Ascending aorta (tissue), 2 donors: ENCODE results near the gene OR1K1. TPM values are rescaled to one million over a fixed set of nuclear protein-coding genes. Genes with fewer than 3 reads are reported as not detected.

Experiments used
- DNase-seq, 2 donors: peaks; one replicate each; pipeline ENCODE4 v3.0.0-alpha.2; 2019; ENCODE audit warnings: low spot score in 2 of 2
- H3K27ac ChIP-seq, 2 donors: fragments of 200-600 bp; sonication (generic); one replicate each; pipeline ENCODE4 v1.5.1; 2016 to 2017; ENCODE audit warnings: mild to moderate bottlenecking in 1 of 2
- H3K27me3 ChIP-seq: fragments of 200-600 bp; sonication (generic); one replicate; pipeline ENCODE4 v1.5.1; 2017
- H3K36me3 ChIP-seq, 2 donors: fragments of 200-600 bp; sonication (generic); one replicate each; pipeline ENCODE4 v1.5.1; 2016
- H3K4me1 ChIP-seq, 2 donors: fragments of 200-600 bp; sonication (generic); one replicate each; pipeline ENCODE4 v1.5.1; 2016 to 2017; ENCODE audit warnings: mild to moderate bottlenecking in 1 of 2
- H3K4me3 ChIP-seq, 2 donors: fragments of 200-600 bp; sonication (generic); one replicate each; pipeline ENCODE4 v1.5.1; 2016 to 2017; ENCODE audit warnings: mild to moderate bottlenecking in 1 of 2
- H3K9me3 ChIP-seq, 2 donors: fragments of 200-600 bp; sonication (generic); one replicate each; pipeline ENCODE4 v1.5.1; 2016
- intact Hi-C: fragments of 100-400 bp; cut with DNase I; formaldehyde crosslinking; loops from one replicate; pipeline ENCODE4 v1.15.1; 2023
- total RNA-seq: library from RNA; depleted of rRNA; stranded (reverse); fragments of >200 nt; gene quantifications from one replicate; pipeline ENCODE4 v1.1.0, GENCODE V29; 2016
- TF ChIP-seq, protein P1 (sequence below), 3 experiments: fragments of 200-600 bp in 2 of 3; fragments of 450-650 bp in 1 of 3; sonication (generic) in 2 of 3; IDR thresholded peaks; one replicate each; pipeline ENCODE4 v1.5.1; 2016 to 2019; ENCODE audit warnings: antibody characterized with exemption in 3 of 3, mild to moderate bottlenecking in 1 of 3, moderate library complexity in 1 of 3

OR1K1 gene
- total RNA-seq, 1 donor from 2014 or later: not detected

DNA sequence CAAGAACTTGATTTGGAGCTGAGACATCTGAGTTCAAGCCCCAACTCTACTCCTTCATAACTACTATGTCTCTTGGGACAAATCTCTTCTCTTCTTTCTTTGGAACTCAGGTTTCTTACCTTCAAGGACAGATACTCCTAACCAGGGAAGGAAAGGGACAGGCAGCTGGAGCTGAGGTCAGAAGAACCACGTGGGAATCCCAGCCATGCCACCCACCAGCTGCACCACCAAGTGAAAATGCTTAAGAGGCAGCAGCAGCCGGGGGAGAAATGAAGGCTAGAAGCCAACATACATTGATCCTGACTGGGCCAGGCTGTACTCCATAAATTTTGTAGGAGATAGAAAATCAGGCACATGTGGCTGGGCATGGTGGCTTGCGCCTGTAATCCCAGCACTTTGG, 20.7 kb upstream of the OR1K1 start:
- DNase-seq: no peak
- H3K27me3 ChIP-seq: no peaks in the 10 kb centered on the region
- H3K9me3 ChIP-seq: no peaks in the 10 kb centered on the region
- intact Hi-C loops: no loop called here
- H3K4me3 ChIP-seq: no peak overlapping the region
- no peak overlapping the region for H3K27ac ChIP-seq
- H3K36me3 ChIP-seq: no peaks in the 10 kb centered on the region
- TF ChIP-seq, protein P1, sequence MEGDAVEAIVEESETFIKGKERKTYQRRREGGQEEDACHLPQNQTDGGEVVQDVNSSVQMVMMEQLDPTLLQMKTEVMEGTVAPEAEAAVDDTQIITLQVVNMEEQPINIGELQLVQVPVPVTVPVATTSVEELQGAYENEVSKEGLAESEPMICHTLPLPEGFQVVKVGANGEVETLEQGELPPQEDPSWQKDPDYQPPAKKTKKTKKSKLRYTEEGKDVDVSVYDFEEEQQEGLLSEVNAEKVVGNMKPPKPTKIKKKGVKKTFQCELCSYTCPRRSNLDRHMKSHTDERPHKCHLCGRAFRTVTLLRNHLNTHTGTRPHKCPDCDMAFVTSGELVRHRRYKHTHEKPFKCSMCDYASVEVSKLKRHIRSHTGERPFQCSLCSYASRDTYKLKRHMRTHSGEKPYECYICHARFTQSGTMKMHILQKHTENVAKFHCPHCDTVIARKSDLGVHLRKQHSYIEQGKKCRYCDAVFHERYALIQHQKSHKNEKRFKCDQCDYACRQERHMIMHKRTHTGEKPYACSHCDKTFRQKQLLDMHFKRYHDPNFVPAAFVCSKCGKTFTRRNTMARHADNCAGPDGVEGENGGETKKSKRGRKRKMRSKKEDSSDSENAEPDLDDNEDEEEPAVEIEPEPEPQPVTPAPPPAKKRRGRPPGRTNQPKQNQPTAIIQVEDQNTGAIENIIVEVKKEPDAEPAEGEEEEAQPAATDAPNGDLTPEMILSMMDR (IDR thresholded peaks at IDR 0.05): no peak
- H3K4me1 ChIP-seq: no peaks in the 10 kb centered on the region

DNA sequence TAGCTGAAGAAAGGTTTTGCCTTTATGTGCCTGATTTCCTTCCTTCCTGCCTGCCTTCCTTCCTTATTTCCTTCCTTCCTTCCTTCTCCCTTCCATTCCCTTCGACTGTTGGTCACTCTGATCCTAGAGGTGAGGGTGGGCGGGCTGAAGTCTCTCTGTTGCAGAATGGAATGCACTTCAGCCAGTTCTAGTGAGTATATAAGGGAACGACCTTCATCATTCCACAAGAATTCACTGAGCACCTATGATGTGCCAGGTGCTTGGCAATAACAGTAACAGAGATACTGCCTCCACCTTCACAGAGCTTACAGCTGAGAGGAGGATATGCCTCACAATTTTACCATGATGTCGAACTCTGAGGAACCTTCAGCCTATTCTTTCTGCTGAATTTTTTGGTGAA, 19.9 kb upstream of the OR1K1 start:
- Histone ChIP-seq H3K27me3 (no peaks in the 10 kb centered on the region), H3K27ac (no peak overlapping the region), H3K4me1 (no peaks in the 10 kb centered on the region), H3K9me3 (no peaks in the 10 kb centered on the region), H3K4me3 (no peak overlapping the region), H3K36me3 (no peaks in the 10 kb centered on the region)
- intact Hi-C loops: no loop called here
- no peak for DNase-seq
- TF ChIP-seq, protein P1 (IDR thresholded peaks at IDR 0.05): no peak

DNA sequence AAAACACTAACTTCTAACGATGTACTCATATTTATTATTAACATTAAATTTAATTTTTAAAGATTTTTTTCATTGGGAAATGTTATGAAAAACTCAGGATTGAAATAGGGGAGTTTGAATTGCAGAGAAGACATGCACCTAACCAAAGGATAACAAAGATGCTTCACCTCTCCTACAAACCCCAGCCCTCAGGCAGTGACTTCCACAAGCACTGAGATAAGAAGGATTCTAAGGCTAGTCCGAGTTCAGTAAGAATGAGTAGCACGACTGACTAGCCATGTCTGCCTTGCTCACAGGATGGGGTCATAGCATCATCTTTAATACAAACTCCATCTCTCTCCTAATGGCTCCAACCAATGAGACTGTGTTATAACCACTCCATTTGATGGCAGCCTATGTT, 18.3 kb upstream of the OR1K1 start:
- Histone ChIP-seq H3K4me3 (no peak overlapping the region), H3K27ac (no peak overlapping the region), H3K9me3 (no peaks in the 10 kb centered on the region), H3K27me3 (no peaks in the 10 kb centered on the region), H3K4me1 (no peaks in the 10 kb centered on the region), H3K36me3 (no peaks in the 10 kb centered on the region)
- TF ChIP-seq, protein P1 (IDR thresholded peaks at IDR 0.05): no peak
- DNase-seq: no peak
- intact Hi-C loops: no loop called here

DNA sequence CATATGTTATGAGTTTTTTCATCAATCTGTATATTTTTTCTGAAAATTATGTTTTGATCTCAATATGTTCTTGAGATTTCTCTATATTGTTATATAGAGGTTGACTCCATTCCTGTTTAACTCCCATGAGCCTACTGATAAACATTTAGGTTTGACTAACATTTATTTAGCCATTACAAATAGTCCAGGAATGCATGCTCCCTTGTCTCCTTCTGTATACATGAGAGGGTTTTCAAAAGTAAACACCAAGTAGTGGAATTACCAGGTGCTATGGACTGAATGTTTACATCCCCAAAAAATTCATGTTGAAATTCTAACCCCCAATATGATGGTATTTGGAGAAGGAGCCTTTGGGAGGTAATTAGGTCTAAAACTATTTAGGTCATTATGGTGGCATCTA, 14.7 kb upstream of the OR1K1 start:
- no peaks in the 10 kb centered on the region for H3K27me3 ChIP-seq
- H3K9me3 ChIP-seq: no peaks in the 10 kb centered on the region
- TF ChIP-seq, protein P1 (IDR thresholded peaks at IDR 0.05): no peak
- H3K4me3 ChIP-seq: no peak overlapping the region
- intact Hi-C loops: no loop called here
- H3K36me3 ChIP-seq: no peaks in the 10 kb centered on the region
- no peaks in the 10 kb centered on the region for H3K4me1 ChIP-seq
- DNase-seq: no peak
- H3K27ac ChIP-seq: no peak overlapping the region

DNA sequence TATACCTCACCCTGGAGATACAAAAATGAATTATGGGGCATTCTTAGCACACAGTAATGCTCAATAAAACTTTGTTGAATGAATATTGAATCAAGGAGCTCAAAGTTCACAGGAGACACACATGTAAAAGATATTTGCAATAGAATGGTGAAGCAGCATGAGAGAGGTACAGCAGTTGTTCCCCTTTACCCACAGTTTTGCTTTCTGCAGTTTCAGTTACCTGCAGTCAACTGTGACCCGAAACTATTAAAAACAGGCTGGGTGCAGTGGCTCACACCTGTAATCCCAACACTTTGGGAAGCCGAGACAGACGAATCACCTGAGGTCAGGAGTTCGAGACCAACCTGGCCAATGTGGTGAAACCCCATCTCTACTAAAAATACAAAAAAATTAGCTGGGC, 13.6 kb upstream of the OR1K1 start:
- intact Hi-C loops: no loop called here
- no peak overlapping the region for H3K4me3 ChIP-seq

More for the DNA sequence above, 13.6 kb upstream of the OR1K1 start:
- Histone ChIP-seq H3K27ac (no peak overlapping the region), H3K4me1 (no peaks in the 10 kb centered on the region), H3K36me3 (no peaks in the 10 kb centered on the region), H3K27me3 (no peaks in the 10 kb centered on the region), H3K9me3 (no peaks in the 10 kb centered on the region)
- TF ChIP-seq, protein P1 (IDR thresholded peaks at IDR 0.05): no peak
- DNase-seq: no peak
